ENCODE results near the gene SKIDA1.

SKIDA1 gene

GRCh38 chr10:21515361-21516241 lies 9.9 kb downstream of the SKIDA1 start:
- DNase-seq: no peak

GRCh38 chr10:21514818-21515351 lies 10.6 kb downstream of the SKIDA1 start:
- no peak for DNase-seq

DNA sequence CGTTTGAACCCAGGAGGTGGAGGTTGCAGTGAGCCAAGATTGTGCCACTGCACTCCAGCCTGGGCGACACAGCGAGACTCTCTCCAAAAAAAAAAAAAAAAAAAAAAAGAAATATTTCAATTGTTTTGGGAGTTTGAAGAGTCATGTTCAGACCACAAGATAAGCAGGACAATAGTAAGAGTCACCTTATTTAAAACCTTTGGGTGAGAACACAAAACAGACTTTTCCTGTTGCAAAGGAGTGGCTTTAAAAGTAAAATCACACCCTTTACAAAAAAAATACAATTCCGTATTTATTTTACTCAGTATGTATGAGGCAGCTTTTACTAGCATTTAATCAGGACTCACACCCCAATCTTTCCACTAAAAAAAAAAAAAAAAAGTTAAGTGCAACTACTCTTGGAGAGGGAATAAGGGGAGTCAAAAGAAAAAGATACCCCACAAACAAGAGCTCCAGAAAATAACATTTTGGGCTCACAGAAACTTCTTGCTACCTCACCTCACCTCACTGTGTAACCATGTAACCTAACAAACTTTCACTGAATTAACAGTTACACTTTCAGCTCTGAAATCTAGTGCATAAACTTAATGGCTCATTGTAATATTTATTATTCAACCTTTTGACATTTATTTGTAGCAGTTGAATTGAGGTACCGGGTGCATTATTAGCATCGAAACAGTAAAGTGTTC lies 11.2 kb downstream of the SKIDA1 start:
- no peak for DNase-seq

GRCh38 chr10:21513405-21513788 lies 12.1 kb downstream of the SKIDA1 start:
- no peak for DNase-seq

GRCh38 chr10:21512573-21513404 lies 12.7 kb downstream of the SKIDA1 start:
- DNase-seq: no peak

- no peak for DNase-seq
Measured at GRCh38 chr10:21511946-21512572, 13.4 kb downstream of the SKIDA1 start.

DNA sequence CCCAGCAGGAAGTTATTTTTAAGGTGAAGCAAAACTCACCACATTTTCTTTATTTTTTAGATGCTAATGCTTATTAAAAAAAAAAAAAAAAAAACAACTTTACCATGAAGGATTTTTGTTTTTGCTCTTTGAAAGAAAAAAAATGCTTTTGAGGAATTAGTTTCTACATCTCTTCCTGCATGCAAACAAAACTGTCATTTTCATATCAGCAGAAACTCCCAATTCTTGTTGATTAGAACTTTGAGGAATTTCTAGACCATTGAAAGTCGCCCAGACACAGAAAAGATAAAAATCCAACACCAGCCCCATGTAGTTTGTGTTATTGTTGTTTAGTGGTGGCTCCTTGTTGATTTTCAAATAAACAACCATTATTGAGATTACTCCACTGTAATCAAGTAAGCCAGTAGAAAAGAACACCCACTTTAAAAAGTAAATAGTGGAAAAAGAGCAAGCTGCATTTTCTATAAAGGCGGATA lies 14.3 kb downstream of the SKIDA1 start:
- DNase-seq: no peak

DNA sequence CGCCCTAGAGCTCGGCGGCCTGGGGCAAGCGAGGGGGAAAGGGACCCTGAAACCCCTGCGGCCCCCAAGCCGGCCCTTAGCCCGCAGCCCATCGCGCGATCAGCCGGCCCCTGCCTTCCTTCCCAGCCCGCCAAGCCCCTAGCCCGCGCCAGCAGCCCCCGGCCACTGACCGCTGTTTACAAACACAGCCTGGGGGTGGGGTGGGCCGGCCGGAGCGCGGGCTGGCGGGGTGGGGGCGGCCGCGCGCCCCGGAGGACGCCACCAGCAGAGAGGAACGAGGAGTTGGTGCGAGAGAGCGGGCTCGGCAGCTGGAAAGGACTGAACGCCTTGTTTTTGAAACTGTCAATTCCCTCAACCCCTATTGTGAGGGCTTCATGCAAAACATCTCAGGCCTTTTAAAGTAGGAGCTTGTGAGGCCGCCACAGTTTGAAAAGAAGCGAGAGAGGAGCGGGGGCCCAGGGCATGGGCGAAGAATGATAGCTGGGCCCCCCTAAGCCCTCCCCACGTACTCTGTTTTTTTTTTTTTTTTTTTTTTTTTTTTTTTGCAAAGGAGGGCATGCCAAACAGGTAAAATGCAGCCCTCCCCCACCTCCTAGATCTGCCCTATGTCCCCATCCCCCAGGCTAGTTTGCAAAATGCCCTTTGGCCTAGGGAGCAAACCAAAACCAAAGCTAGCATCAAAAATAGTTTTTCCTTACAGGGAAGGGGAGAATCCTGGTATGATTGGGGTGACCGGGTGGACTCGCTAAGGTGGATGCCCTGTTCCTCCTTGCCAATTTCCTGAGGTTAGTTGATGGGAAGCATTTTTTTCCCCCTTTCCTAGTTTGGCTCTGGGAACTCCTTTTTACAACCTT lies 15.0 kb downstream of the SKIDA1 start:
- DNase-seq: no peak

DNA sequence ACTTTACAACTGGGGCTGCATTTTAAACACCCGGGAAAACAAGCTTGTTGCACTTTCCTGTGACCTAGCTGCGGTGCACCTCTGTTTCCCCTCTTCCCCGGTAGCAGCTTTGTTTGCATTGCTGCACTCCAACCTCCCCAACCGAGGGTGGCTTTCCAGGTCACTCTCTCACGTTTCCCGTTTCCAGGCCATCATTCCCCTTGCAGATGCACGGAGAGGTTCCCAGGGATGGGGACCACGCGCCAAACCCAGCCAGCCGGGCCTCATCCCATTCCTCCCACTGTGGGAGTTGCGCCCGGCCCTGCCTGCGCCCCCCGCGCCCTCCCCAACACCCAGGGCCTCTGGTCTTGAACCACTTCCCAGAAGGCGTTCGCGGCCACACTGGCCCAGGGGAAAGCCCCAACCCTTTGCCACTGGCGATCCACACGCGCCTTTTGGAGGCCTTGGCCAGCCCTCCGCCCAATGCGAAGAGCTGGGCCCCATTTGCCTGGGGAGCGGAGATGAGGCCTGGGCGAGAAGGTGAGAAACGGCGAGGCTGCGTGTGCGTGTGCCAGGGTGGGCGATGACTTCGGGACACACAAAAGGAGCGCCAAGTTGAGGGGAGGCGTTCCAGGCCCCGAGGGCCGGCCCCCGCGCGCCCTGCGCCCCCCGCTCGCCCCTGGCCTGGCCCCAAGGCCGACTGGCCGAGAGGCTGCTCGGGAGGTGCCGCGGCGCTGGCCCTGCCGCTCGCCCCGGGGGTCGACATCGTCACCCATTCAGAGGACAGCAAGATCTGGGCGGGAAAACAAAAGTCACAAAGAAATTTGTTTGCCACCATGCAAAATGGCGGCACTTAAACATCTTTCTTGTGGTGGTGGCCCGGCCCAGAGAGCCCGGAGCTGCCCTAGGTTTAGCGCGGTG lies 15.9 kb downstream of the SKIDA1 start:
- no peak for DNase-seq

- DNase-seq: no peak
Measured at GRCh38 chr10:21508706-21509331, 16.7 kb downstream of the SKIDA1 start.

GRCh38 chr10:21507150-21507549 lies 18.3 kb downstream of the SKIDA1 start:
- DNase-seq: no peak

DNA sequence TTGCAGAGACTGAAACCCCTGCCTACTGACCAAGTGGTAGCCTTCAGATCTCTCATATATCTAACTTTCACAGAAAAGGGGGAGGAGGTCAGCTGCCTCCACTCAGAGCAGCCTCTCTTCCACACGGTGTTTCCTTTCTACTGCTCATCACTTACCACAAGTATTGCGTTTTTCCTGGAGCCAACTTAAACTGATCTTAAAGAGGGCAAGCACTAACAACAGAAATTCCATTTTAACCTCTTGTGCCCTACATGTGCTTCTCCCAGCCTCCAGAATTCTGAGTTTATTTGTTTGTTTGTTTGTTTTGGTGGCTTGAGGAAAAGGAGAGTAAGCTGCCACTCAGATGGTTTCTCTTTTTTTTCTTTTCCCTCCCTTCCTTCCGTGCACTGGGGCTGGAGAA lies 19.1 kb downstream of the SKIDA1 start:
- DNase-seq: no peak

GRCh38 chr10:21505711-21506278 lies 19.7 kb downstream of the SKIDA1 start:
- DNase-seq: no peak

GRCh38 chr10:21503542-21503941 lies 21.9 kb downstream of the SKIDA1 start:
- DNase-seq: no peak

DNA sequence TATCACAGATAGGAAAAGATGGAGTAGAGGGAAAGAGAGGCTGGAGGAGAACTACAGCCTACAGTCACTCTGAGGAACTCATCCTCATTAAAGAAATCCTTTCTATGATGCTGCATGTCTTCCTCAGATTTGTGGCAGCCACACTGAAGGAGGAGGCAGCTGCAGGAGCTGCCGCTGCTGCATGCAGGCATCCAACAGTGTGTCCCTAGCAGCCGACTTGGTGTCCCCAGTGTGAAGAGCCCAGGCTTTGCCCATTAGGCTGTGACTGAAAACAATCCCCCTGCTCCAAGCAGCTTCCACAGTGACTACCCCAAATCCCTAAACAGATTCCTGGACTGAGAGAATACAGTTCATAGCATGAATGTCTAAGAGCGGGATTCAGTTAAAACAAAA lies 23.1 kb downstream of the SKIDA1 start:
- DNase-seq: no peak

DNA sequence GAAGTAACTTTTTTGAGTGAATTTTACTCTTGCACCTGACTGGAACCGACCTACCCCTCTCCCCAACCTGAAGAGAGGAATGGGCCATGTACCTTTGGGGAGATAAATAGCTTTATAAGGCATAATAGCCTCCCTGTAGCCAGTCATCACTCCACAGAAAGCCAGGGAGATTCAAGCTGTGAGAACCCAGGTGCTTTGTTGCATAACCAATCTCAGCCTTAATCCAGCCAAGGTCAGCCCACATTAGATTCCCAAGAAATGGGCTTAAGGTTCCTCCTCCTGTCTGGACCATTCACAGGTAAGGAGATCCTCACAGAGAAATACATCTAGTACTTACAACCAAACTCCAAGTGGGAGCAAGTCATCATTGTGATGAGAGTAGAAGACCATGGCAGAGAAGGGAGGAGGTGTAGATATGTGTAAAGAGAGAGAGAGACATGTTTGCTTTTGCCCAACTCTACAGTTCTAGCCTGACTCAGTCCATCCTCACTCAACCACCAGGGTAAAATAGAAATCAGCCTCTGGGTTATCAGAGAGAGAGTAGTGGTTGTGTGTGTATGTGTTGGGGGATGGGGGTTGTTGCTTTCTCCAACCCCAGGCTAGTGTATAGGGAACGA lies 23.6 kb downstream of the SKIDA1 start:
- no peak for DNase-seq

DNA sequence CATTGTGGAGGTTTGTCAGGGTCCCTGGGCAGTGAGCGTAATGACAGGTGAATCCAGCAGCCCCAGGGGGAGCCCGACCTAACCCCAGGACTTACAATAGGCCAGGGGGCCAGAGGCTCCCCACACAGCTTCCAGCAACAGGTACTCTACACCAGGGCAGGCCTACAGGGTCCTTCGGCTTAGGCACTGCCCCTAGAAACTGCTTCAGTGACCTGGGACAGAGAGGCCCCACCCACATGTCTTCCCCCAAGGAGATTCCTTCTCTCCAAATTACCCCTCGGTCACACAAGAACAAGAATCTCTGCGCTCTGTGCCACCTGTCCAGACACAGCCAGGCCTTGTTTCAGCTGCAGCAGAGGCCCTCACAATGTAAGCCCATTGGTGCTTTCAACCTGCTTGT lies 24.4 kb downstream of the SKIDA1 start:
- DNase-seq: no peak

- no peak for DNase-seq
Measured at GRCh38 chr10:21500578-21500910, 24.9 kb downstream of the SKIDA1 start.

Measured in CD4-positive, alpha-beta T cell treated with Interferon alpha-2 for 1 hour (primary cell).